Neural crest cell (in vitro differentiated cells): ENCODE data around the gene NEURL4. TPM values are rescaled to one million over a fixed set of nuclear protein-coding genes. Genes with fewer than 3 reads are reported as not detected.

Experiments
- DNase-seq: peaks from one replicate; pipeline ENCODE4 v3.0.0; 2021; ENCODE audit warnings: low read depth, mixed read lengths, low spot score
- H3K27ac Mint-ChIP-seq: one replicate; pipeline ENCODE4 v1.8.0; 2021; ENCODE audit warnings: mild to moderate bottlenecking, mixed read lengths; ENCODE audit not compliant: unreplicated experiment
- H3K27me3 Mint-ChIP-seq: 2 replicates; pipeline ENCODE4 v1.8.0; 2021; ENCODE audit warnings: low read depth, mild to moderate bottlenecking, mixed read lengths
- H3K36me3 Mint-ChIP-seq: 2 replicates; pipeline ENCODE4 v1.8.0; 2021; ENCODE audit warnings: low read depth, mild to moderate bottlenecking, mixed read lengths
- H3K4me1 Mint-ChIP-seq: 2 replicates; pipeline ENCODE4 v1.8.0; 2021; ENCODE audit warnings: mixed read lengths
- H3K4me3 Mint-ChIP-seq: one replicate; pipeline ENCODE4 v1.8.0; 2021; ENCODE audit warnings: mild to moderate bottlenecking, mixed read lengths
- H3K9me3 Mint-ChIP-seq: 2 replicates; pipeline ENCODE4 v1.8.0; 2021; ENCODE audit warnings: mixed read lengths
- CTCF ChIP-seq: fragments of 200-600 bp; sonication (generic); conservative IDR thresholded peaks from 2 replicates; pipeline ENCODE4 v1.5.0; 2021; ENCODE audit warnings: antibody characterized with exemption, mild to moderate bottlenecking
- total RNA-seq: library from RNA; stranded (reverse); gene quantifications from 2 replicates; pipeline ENCODE4 v1.2.1, GENCODE V29; 2021

Gene NEURL4
- total RNA-seq, 1 donor from 2014 or later, result 69.5 TPM

- Mint-ChIP-seq H3K36me3 (no peaks in the 10 kb centered on the region), H3K27ac (no peak overlapping the region), H3K4me1 (peaks cover 21% of the 10 kb centered on the region), H3K27me3 (peaks cover 68% of the 10 kb centered on the region), H3K4me3 (peak overlapping the region; percentile 52), H3K9me3 (no peaks in the 10 kb centered on the region)
- no peak for DNase-seq
- no peak for TF ChIP-seq CTCF
These were observed 36.4 kb downstream of the NEURL4 start for GRCh38 chr17:7292729-7293128.

- TF ChIP-seq CTCF, result no peak
- H3K9me3 Mint-ChIP-seq, result no peaks in the 10 kb centered on the region
- no peak overlapping the region for H3K27ac Mint-ChIP-seq
- DNase-seq, result no peak
- peaks cover 67% of the 10 kb centered on the region for H3K27me3 Mint-ChIP-seq
- H3K36me3 Mint-ChIP-seq, result no peaks in the 10 kb centered on the region
- no peak overlapping the region for H3K4me3 Mint-ChIP-seq
- H3K4me1 Mint-ChIP-seq, result peaks cover 21% of the 10 kb centered on the region
These were observed 36.9 kb downstream of the NEURL4 start for GRCh38 chr17:7292194-7292593.

- peaks cover 16% of the 10 kb centered on the region for H3K4me1 Mint-ChIP-seq
- no peak overlapping the region for H3K4me3 Mint-ChIP-seq
- no peak for TF ChIP-seq CTCF
- H3K9me3 Mint-ChIP-seq, result no peaks in the 10 kb centered on the region
- no peak for DNase-seq
- H3K27me3 Mint-ChIP-seq, result peaks cover 52% of the 10 kb centered on the region
- no peak overlapping the region for H3K27ac Mint-ChIP-seq
- H3K36me3 Mint-ChIP-seq, result no peaks in the 10 kb centered on the region
These were observed 38.5 kb downstream of the NEURL4 start for GRCh38 chr17:7290685-7291084.

GRCh38 chr17:7290166-7290565 lies 39.0 kb downstream of the NEURL4 start:
- peaks cover 47% of the 10 kb centered on the region for H3K27me3 Mint-ChIP-seq
- no peaks in the 10 kb centered on the region for H3K9me3 Mint-ChIP-seq
- peaks cover 13% of the 10 kb centered on the region for H3K4me1 Mint-ChIP-seq
- H3K36me3 Mint-ChIP-seq, result no peaks in the 10 kb centered on the region
- DNase-seq, result no peak
- no peak overlapping the region for H3K4me3 Mint-ChIP-seq
- no peak overlapping the region for H3K27ac Mint-ChIP-seq
- no peak for TF ChIP-seq CTCF

GRCh38 chr17:7289256-7290032 lies 39.7 kb downstream of the NEURL4 start:
- DNase-seq, result no peak
- Mint-ChIP-seq H3K27ac (no peak overlapping the region), H3K4me1 (peaks cover 10% of the 10 kb centered on the region), H3K4me3 (no peak overlapping the region), H3K9me3 (no peaks in the 10 kb centered on the region), H3K36me3 (no peaks in the 10 kb centered on the region), H3K27me3 (peaks cover 42% of the 10 kb centered on the region)
- TF ChIP-seq CTCF, result no peak
